Left colon (tissue), 2 donors: ENCODE results near the gene SMIM5. TPM values are rescaled to one million over a fixed set of nuclear protein-coding genes. Genes with fewer than 3 reads are reported as not detected.

Experiments
- ATAC-seq: fragments of 200-7000 bp; cut with Tn5 transposase; one replicate; pipeline ENCODE4 v1.9.1; 2020; ENCODE audit warnings: mild to moderate bottlenecking, moderate library complexity
- DNase-seq, 2 donors: peaks; one replicate each; pipeline ENCODE4 v3.0.0-alpha.2; 2020
- intact Hi-C, 2 donors: fragments of 100-400 bp; cut with DNase I in 1 of 2; cut with micrococcal nuclease in 1 of 2; formaldehyde crosslinking; loops; one replicate each; pipeline versions ENCODE4 v1.11.2 to v1.14.0; 2022; cut with DNase I, micrococcal nuclease
- total RNA-seq, 2 donors: library from RNA; stranded (reverse); fragmentation: NEBNext Ultra II Directional; extraction: Animal tissue kit (Norgen Biotek cat#: 25700); gene quantifications; one replicate each; pipeline ENCODE4 v1.2.1, GENCODE V29; 2021
- donor health status: DM: no; HTN: no; CAD: no.
- donor health status: DM: yes; HTN: yes; CAD: no.

Gene SMIM5
- total RNA-seq, 2 donors from 2014 or later = 15.4 to 28.3 TPM

DNA sequence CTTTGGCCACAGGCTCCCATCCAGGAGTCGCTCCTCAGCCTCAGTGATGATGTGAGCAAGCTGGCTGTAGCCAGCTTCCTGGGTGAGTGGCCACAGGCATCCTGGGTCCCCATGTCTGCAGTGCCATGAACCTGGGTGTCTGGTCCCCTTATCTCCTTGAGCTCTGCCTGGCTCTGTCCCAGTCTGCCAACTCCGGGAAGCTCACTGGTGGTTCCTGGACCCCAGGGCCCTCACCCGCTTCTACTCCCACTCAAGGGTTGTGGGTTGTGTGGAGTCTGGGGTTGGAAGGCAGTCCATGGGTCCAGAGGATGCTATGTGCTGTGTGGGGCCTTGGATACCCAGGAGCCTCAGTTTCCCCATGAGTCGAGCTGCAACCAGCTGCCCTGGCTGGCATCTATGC is 11.7 kb upstream of the SMIM5 start:
- DNase-seq (no peak), ATAC-seq (no peak)
- intact Hi-C loops = no loop called here

DNA sequence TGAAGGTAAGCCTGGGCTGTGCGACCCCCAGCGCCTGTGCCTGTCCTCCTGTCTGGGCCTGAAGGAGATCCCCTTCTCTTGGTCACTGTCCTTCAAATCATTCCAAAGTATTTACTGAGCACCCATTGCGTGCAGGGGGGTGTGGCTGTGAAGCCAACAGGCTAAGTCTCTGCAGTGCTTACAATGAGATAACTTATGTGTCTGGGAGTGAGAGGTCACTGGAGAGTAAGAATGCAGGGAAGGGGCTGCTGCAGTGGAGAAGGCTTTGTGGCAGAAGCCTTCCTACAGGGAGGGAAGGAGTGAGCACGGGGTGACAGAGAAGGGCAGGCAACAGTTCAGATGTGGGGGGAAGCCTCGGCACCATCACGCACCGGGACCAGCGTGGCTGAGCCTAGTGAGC is 11.2 kb upstream of the SMIM5 start:
- DNase-seq = no peak
- intact Hi-C loops = no loop called here
- ATAC-seq = no peak

DNA sequence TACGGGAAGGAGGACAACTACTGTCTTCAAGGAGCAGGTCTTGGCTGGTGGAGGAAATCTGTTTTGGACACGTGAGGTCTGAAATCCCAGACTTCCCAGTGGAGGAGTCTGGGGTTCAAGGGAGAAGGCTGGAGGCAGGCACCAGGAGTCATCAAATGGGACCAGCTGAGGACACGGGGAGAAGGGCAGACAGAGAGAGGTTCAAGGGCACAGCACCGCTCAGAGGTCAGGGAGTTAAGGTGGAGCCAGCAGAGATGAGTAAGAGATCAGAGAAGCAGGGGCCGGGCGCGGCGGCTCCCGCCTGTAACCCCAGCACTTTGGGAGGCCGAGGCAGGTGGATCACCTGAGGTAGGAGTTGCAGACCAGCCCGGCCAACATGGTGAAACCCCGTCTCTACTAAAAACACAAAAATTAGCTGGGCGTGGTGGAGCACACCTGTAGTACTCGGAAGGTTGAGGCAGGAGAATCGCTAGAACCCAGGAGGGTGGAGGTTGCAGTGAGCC is 10.4 kb upstream of the SMIM5 start:
- ATAC-seq (no peak), DNase-seq (no peak)
- intact Hi-C loops = no loop called here

DNA sequence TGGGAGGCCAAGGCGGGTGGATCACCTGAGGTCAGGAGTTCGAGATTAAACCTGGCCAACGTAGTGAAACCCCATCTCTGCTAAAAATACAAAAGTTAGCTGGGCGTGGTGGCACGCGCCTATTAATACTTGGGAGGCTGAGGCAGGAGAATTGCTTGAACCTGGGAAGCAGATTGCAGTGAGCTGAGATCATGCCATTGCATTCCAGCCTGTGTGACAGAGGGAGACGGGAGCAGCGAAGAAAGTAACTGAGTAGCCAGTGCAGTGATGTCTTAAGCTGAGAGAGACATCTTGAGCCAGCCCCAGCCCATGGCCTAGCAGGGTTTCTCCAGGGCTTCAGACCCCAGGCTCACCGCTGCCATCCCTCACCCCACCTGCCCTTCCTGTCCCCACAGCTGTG is 9.8 kb upstream of the SMIM5 start:
- ATAC-seq = no peak
- no peak for DNase-seq
- intact Hi-C loops = no loop called here

DNA sequence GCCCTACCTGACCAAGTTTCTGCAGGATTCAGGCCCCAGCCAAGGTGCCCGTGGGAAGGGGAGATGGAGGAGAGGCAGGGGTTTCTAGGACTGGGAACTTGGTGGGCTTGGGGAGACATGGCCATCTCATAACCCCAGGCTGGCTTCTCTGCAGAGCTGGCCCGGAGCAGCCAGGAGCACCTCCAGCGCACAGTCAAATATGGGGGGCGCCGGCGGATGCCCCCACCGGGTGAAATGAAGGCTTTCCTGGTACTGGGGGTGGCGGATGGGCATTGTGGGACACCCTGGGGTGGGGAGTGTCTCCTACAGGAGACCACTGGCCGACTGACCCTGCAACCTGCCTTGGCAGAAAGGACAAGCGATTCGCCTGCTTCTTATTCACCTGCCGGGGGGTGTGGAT is 9.2 kb upstream of the SMIM5 start:
- intact Hi-C loops = no loop called here
- ATAC-seq = no peak
- DNase-seq = no peak

DNA sequence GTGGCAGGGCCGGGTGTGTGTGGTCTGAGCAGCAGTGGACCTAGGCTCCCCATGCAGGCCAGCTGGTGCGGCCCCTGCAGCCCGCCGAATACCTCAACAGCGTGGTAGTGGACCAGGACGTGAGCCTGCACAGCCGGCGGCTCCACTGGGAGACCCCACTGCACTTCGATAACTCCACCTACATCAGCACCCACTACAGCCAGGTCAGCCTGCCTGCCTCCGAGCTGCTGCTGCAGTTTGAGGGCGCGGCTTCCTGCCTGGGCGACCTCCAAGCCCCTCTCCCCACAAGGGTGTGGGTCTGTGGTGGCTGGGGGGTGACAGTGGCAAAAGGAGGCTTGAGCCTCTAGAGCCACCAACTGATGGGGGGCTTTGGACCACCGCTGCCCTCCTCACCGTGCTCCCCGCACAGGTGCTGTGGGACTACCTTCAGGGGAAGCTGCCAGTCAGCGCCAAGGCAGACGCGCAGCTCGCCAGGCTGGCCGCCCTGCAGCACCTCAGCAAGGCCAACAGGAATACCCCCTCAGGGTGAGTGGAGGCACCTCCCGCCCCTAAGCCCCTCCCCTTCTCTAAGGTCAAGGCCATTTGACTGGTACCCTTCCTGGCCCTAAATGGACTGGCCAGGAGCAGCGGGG is 8.4 kb upstream of the SMIM5 start:
- ATAC-seq = no peak
- no peak for DNase-seq
- intact Hi-C loops = no loop called here

DNA sequence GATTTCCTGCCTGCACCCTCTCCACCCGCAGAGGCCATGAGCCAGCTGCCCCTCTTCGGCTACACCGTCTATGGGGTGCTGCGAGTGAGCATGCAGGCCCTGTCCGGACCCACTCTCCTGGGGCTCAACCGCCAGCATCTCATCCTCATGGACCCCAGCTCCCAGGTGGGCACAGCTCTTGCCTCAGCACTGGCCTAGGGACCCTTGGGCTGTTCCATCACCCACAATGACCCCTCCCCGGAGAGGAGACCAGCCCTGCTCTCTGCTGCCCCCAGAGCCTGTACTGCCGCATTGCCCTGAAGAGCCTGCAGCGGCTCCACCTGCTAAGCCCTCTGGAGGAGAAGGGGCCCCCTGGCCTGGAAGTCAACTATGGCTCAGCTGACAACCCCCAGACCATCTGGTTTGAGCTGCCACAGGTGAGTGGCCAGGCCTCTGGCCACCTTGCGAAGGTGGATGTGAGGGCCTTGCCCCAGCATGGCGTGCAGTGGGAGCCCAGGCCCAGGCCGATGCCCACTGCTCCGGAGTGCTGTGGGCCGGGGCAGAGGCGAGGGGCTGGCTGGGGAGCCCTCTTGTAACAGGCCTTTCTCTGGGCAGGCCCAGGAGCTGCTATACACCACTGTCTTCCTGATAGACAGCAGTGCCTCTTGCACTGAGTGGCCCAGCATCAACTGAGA is 7.3 kb upstream of the SMIM5 start:
- intact Hi-C loops = no loop called here
- peak; percentile 38 for ATAC-seq
- no peak for DNase-seq

DNA sequence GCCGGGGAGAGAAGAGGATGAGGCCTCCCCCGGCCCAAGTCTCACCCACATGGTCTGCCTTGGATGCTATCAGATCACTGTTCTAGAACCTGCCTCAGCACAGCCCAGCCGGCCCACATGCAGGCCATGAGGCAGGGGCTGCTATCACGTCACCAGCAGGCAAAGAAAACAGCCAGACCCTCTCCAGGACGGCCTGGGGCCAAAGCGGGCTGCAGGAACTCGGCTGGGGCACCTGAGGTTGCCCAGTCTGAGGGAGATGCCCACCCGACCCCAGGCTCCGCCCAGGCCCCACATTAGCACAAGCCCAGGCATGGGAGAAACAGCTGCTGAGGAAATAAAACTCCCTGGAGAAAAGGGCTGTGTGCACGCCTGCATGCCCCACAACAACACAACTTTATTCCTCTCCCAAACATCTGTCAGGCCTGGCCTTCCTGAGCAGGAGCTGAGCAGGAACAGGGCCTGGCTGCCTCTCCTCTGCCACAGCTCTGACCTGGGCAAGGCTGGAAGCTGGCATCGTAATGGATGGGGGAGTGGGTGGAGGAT is 6.7 kb upstream of the SMIM5 start:
- DNase-seq (no peak), ATAC-seq (no peak)
- intact Hi-C loops = no loop called here

DNA sequence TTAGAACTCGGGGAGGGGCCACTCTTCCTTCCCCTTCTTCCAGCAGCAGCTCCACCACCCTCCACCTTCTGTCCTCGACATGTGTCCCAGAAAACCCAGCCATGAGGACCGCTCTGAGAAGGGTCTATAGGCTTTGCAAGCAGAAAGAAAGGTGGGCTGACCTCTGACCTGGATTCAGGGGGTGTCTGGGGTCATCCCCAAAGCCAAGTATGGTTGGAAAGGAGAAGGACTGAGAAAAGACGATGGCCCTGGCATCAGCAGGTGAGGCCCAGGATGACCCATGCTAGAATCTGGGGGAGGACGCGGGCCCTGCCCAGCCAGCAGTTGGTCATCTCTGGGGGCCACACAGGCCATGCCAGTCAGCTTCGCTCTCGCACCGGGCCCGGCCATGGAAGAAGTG is 6.1 kb upstream of the SMIM5 start:
- ATAC-seq = no peak
- intact Hi-C loops = no loop called here
- no peak for DNase-seq

DNA sequence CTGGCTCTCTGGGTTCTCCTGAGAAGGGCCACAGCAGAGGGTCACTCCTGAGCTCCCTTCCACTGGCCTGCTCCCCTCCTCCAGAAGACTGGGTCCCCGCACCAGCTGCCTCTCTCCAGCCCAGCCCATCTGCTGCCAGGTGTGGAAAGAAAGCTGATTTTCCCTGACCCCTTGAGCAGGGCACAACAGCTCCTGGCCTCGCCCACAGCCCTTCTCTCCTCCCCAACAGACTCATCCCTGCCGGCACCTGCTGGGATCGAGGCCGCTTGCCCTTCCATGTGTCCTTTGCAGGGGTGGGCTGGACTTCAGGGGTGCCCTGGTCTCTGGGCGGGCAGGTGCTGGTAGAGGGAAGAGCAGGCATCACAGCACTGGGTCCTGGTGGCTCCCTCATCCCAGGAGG is 4.8 kb upstream of the SMIM5 start:
- DNase-seq = no peak
- ATAC-seq = no peak
- intact Hi-C loops = no loop called here

DNA sequence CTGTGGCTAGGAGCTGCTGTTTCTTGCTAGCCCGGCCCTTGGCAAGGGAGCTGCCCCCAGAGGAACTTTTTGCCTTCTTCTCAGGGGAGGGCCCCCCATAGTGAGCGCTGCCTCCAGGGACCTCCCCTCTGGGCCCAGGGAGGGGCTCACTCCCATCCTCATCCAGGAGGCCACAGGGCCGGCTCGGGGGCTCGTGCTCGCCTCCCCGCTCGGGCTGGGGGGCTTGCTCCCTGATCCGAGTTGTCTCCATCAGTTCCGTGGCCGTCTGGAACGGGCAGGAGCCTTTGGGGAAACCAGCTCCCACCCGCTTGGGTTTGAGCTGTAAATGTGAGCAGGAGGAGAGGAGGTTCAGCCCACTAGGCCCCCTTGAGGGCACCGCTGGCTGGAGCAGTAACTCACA is 4.1 kb upstream of the SMIM5 start:
- intact Hi-C loops = no loop called here
- DNase-seq (no peak), ATAC-seq (no peak)

DNA sequence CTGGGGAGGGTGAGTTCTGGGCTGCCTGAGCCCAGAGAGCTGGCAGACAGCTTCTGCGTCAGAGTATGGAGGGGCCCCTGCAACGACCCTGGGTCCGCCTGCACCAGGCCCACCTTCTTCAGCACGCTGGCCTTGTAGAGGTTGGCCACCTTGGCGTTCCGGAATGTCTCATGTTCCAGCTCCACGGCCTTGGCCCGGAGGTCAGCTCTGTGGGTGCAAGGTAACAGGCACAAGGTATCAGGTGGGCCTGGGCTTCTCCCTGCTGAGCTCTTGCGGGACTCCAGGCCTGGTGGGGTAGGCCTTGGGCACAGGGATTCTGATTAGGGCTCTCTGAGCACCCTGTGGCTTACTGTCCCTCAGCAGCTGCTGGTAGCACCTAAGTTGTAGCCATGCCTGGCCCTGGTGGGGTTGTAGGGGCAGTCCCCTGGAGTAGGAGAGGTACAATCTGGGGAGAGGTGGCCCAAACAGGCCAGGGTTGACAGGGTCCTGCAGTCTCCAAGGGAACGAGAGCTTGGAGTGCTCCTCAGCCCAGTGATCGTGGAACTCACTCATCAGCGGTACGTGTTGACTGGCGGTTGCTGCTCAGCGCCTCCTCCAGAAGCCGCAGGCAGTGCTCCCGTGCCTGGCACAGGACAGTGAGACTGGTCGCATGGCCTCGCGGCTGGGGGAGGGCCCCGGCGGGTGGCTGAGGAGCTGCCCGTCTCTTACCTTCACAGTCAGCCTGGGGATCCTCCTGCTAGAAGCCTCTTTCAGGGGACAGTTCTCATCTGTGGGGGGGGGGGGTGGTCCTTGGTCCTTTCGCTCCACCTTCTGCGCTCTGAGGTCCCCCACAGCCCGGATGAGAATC is 2.9 kb upstream of the SMIM5 start:
- intact Hi-C loops = no loop called here
- no peak for DNase-seq
- no peak for ATAC-seq

DNA sequence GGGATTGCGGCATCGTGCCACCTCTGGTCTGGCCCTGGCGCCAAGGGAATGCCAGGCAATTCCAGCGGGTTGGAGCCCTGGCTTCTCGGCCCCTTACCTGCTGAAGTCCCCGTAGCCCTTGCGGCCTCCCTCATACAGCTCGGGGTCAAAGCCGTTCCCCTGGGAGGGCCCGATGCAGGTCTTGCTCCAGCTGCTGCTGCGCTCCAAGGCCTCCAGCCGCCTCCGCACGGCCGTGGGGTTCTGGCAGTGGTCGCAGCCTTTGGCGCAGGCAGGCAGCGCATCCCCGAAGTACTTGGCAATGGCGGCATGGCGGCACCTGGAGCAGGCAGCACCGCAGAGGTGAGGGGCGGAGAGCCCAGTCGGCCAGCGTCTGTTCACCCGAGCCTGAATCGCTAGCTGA is 1.9 kb upstream of the SMIM5 start:
- intact Hi-C loops = no loop called here
- DNase-seq (no peak), ATAC-seq (no peak)

DNA sequence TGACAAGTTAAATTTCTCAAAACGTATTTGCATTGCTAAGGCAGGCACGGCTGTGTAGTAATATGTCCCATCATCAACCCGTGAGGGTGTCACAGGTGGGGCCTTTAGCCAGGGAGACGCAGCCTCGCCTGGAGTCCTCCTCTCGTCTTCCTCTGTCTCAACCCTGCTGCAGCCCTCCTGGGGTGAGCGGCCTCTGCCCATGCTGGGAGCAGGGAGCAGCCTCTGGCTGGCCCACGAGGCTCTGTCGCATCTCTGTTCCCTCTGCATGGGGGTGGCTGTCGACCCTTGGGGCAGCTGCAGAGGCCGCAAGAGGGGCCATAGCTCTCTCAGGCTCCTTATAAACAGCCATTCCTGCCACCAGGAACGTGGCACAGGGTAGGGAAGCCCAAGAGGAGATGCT is 806 bp upstream of the SMIM5 start:
- no peak for ATAC-seq
- intact Hi-C loops = no loop called here
- no peak for DNase-seq

DNA sequence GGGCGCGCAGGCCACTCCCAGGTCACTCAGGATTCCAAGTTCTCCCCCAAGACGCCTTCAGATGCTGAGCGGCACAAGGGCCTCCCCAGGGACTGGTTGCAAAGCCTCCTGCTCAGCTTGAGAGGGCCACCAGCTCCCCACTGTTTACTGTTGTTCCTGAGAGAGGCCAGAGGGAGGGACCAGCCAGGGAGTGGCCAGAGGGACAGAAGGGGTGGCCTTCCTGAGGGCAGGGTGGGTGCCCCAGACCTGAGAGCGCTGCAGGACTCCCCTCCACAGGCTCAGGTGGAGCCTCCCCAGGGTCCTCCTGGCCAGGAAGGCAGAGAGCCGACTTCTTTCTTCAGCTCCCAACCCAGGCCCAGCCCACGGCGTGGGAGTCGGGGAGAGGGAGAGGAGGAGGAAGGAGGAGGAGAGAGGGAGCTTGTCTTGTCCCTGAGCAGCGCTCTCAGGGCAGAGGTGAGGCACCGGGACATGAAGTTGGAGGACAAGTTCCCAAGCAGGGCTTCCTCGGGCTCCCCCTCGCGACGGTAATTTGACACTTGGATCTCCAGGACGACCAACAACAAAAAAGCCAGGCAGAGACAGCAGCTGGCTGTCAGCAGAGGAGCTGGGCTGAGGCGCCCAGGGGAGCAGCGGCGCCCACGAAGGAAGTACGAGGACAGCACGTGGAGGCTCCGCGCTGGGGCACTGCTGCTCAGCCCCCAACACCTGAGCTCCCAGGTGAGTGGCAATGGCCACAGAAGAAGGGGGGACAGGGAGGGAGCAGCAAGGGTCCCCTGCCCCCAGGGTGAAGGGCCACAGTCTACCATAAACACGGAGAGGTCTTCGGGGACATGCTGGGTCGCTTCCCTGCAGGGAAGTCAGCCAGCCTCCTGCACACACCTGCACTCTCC is 497 bp downstream of the SMIM5 start:
- intact Hi-C loops = loop anchor here in 1 of 2 donors (2.0 kb wide), 1 partner anchor 113 kb away; no protein-coding TSS in a partner anchor
- peak; percentile 60 for ATAC-seq

DNA sequence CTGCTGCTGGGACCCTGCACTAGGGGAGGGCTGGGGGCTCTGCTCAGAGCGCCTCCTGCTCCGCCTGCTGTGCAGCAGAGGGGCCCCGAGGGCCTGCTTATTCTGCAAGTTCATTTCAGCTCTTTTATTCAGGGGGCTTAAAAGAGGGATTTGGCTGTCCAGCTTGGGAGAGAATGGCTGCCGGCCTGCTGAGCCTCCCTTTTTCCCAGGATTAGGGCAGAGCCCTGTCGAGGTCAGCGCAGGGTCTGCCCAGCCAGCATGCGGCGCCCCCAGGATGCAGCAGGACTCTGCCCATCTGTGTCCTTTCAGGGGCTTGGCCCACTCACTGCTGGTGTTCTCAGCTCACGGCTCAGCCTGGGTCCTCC is 1.1 kb downstream of the SMIM5 start:
- no peak for DNase-seq
- ATAC-seq = no peak
- intact Hi-C loops = loop anchor here in 1 of 2 donors (2.0 kb wide), 1 partner anchor 112 kb away; no protein-coding TSS in a partner anchor

More for the DNA sequence above, 497 bp downstream of the SMIM5 start:
- peak; percentile 89 to 94 for DNase-seq

DNA sequence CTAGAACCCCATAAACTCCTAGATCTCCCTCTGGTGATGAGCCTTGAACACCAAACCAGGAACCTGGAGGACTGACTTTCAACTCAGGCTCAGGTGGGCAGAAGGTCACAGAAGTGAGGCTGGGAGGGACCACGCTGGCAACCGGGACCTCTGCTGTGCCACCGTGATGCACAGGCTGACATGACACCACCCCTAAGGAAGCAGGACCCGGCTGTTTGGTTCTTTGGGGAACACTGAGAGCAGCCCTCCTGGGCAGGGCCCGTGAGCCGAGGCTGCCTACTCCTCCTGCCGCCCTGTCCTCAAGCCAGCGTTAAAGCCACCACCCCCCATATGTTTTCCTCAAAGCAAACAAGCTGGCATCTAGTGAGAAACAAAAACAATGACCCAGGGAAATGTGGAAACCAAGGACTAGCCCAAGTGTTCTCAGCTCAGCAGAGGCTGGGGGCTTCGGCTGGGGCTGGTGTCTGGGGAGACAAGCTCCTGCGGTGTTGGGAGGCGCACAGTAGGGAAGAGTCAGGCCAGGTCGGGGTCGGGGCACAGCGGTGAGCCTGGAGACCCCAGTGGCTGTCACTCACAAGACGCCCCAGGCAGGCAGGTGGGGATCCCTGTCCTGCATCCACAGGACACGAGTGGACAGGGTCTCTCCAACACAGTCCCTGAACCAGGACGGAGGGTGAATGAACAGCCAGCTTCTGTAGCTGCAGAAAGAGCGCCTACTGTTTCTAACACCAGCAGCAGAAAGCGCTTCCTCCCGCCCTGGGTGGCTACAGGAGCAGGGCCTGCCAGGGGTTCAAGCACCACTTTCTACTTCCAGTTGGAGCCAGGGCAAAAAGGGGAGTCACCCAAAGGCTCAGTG is 1.7 kb downstream of the SMIM5 start:
- no peak for DNase-seq
- intact Hi-C loops = loop anchor here in 1 of 2 donors (2.0 kb wide), 1 partner anchor 112 kb away; no protein-coding TSS in a partner anchor

More for the DNA sequence above, 1.7 kb downstream of the SMIM5 start:
- no peak for ATAC-seq
